Right lobe of liver (tissue), 6 donors: ENCODE results near the gene PTGES2. TPM values are rescaled to one million over a fixed set of nuclear protein-coding genes. Genes with fewer than 3 reads are reported as not detected.
"Not testable (repeated sequence)": the region's sequence is repeated elsewhere in the genome, so short reads cannot be mapped to it uniquely, and the experiment has no call there.

ENCODE experiments used
- ATAC-seq, 4 donors: fragments of 200-7000 bp; cut with Tn5 transposase; one replicate each; pipeline ENCODE4 v1.9.1; 2020; ENCODE audit warnings: mild to moderate bottlenecking in 4 of 4, moderate library complexity in 4 of 4
- DNase-seq, 3 donors: peaks; one replicate each; pipeline ENCODE4 v3.0.0-alpha.2; 2020
- H3K27ac ChIP-seq, 3 donors: fragments of 200-600 bp; one replicate each; pipeline ENCODE4 v1.8.0; 2022
- H3K27me3 ChIP-seq, 2 donors: fragments of 200-600 bp; one replicate each; pipeline ENCODE4 v1.8.0; 2022
- H3K36me3 ChIP-seq, 4 donors: fragments of 200-600 bp; sonication (generic) in 1 of 4; one replicate each; pipeline versions ENCODE4 v1.5.1 to v1.8.0; 2017 to 2022; ENCODE audit warnings: control low read depth in 1 of 4
- H3K4me1 ChIP-seq, 4 donors: fragments of 200-600 bp; sonication (generic) in 1 of 4; one replicate each; pipeline versions ENCODE4 v1.5.1 to v1.8.0; 2017 to 2022; ENCODE audit warnings: control low read depth in 1 of 4
- H3K4me3 ChIP-seq, 3 donors: fragments of 200-600 bp; one replicate each; pipeline ENCODE4 v1.8.0; 2022
- H3K9me3 ChIP-seq, 4 donors: fragments of 200-600 bp; sonication (generic) in 1 of 4; one replicate each; pipeline versions ENCODE4 v1.5.1 to v1.8.0; 2017 to 2022; ENCODE audit warnings: control low read depth in 1 of 4
- CTCF ChIP-seq, 4 donors: fragments of 200-600 bp in 3 of 4; fragments of 450-650 bp in 1 of 4; IDR thresholded peaks; one replicate each; pipeline versions ENCODE4 v1.5.1 to v1.8.0; 2016 to 2022; ENCODE audit warnings: antibody characterized with exemption in 4 of 4, mild to moderate bottlenecking in 2 of 4
- POLR2A ChIP-seq: fragments of 450-650 bp; IDR thresholded peaks from one replicate; pipeline ENCODE4 v1.6.1; 2017; ENCODE audit warnings: antibody characterized with exemption, mild to moderate bottlenecking
- WGBS: methylation state at CpG from one replicate; pipeline ENCODE4 v1.1.6; 2018; ENCODE audit warnings: low coverage, low lambda C conversion rate; ENCODE audit not compliant: insufficient coverage; ENCODE audit errors: missing lambda C conversion rate; 5-methylcytosine and 5-hydroxymethylcytosine counted together
- intact Hi-C, 2 donors: fragments of 100-400 bp; cut with DNase I; formaldehyde crosslinking; loops; one replicate each; pipeline versions ENCODE4 v1.11.2 to v1.14.1; 2022
- total RNA-seq, 6 experiments: library from RNA; depleted of rRNA in 2 of 6; stranded (reverse); fragments of >200 nt in 2 of 6; fragmentation: NEBNext Ultra II Directional in 3 of 6; extraction: Animal tissue kit (Norgen Biotek cat#: 25700) in 3 of 6; gene quantifications; one replicate each; pipeline versions ENCODE4 v1.1.0 to v1.2.4, GENCODE V29; 2016 to 2023
- donor health status: DM: no; HTN: yes; CAD: no.
- donor health status: DM: no; HTN: no; CAD: no.
- donor health status: DM: no; HTN: no; CAD: no.
- donor health status: DM: no; HTN: yes; CAD: no.
- donor health status: DM: no; HTN: yes; CAD: no.

Gene PTGES2
- total RNA-seq, 6 experiments from 2014 or later, result 27.2 to 67.2 (median 30.5) TPM

DNA sequence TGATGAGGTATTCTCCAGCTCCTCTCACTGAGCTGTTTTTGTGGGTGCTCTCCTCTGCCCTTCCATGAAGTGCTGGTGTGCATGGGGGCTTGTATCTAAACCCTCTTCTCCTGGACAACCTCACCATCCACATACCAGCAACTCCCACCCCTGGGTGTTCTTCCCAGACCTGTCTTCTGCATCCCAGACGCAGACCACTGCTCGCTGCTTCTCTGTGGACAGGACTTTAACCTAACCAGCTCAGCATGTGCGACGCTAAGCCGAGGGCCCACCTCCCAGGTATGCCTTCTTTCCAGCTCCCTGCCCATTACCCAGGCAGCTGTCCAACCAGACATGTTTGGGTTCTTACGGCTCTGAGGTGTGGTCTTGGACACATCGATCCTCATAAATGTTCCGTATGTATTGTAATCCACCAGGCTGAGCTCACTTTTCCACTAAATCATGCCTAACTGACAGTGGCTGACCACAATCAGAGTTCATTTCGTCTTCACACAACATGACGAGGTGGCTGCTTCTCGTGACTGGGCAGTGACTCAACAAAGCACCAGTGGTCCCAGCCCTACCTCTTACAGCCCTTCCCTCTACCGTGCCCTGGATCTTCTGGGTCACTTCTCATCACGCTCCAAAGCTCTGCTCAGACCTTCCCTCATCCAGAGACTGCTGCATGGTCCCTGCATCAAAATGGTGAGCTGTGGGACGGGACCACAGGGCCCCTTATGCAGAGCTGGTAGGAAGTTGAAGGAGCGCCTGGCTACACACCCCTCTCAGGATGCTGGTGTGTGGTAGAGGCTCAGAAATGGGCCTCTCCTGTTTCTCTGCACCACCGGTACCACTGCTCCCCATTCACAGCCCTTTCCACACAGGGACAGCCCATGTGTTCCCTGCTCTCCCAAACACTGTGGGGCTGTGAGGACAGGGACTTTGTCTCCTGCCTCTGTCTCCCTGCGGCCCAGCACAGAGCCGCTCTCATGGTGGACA lies 9.6 kb upstream of the PTGES2 start:
- Histone ChIP-seq H3K27me3 (no peaks in the 10 kb centered on the region), H3K36me3 (no peaks in the 10 kb centered on the region), H3K4me3 (no peak overlapping the region), H3K27ac (no peak overlapping the region), H3K9me3 (no peaks in the 10 kb centered on the region), H3K4me1 (no peaks in the 10 kb centered on the region)
- WGBS, result 83% methylated on average over 11 of the region's 18 CpGs
- peak; percentile 8 to 42 (median 40) for DNase-seq
- peak in 3 of 4 donors; percentile 7 to 10 (median 10) for ATAC-seq
- TF ChIP-seq POLR2A (no peak), CTCF (IDR thresholded peaks at IDR 0.05) (no peak)
- intact Hi-C loops, result no loop called here

DNA sequence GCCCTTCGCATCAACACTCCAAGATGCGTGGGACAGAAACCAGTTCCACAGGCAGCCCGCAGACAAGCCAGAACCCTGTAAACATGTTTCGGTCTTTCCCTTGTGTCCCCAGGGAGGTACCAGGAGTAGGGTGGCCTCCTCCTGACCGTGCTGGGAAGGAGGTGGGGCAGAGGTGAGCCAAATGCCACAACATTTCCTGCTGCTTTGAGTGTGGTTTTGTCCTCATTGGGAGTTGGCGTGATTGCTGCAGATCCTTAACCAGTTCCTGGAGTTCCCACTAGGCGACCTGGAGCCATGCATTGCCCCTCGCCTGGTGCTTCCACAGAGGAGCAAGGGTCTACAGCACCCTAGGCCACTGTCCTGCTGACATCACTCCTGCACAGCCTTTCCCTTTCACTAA lies 8.0 kb upstream of the PTGES2 start:
- ATAC-seq, result not testable (repeated sequence)

GRCh38 chr9:128132139-128132538 lies 4.6 kb upstream of the PTGES2 start:
- H3K27ac ChIP-seq, H3K4me3 ChIP-seq, intact Hi-C loops, H3K4me1 ChIP-seq, H3K36me3 ChIP-seq, ATAC-seq, H3K27me3 ChIP-seq, H3K9me3 ChIP-seq: not testable (repeated sequence)
- peak; percentile 24 to 43 (median 38) for DNase-seq
- WGBS, result 50% methylated on average over 4 of the region's 8 CpGs

More for the DNA sequence above, 8.0 kb upstream of the PTGES2 start:
- H3K36me3 ChIP-seq, H3K4me3 ChIP-seq, H3K9me3 ChIP-seq, H3K27ac ChIP-seq, intact Hi-C loops, H3K4me1 ChIP-seq, H3K27me3 ChIP-seq: not testable (repeated sequence)
- 86% methylated on average over 2 of the region's 8 CpGs for WGBS
- DNase-seq, result peak in 2 of 3 donors; percentile 3 to 26

DNA sequence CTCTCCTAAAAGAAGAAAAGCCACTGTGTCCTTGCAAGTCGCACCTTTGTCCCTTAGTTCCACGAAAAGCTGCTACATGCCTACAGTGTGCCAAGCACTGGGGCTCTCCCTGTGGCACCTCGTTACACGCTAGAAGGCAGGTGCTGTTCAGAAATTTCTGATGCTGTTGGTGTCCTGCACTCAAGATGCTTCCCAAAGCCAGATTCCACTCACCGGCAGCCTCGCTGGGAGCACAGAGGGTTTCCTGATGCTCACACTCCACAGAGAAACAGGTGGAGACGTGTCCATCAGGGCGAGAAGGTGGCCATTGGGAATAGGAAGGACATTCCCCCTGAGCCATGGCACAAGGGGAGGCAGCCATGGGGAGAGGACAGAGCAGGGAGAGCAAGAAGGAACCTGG lies 3.8 kb upstream of the PTGES2 start:
- H3K36me3 ChIP-seq, H3K4me3 ChIP-seq, H3K27me3 ChIP-seq, intact Hi-C loops, H3K27ac ChIP-seq, ATAC-seq, H3K9me3 ChIP-seq: not testable (repeated sequence)
- peak in 2 of 3 donors; percentile 12 to 35 for DNase-seq
- H3K4me1 ChIP-seq, result peaks cover 0 to 14% (median 5%) of the 10 kb centered on the region in 4 donors
- WGBS, result 80% methylated on average over 5 of the region's 8 CpGs

DNA sequence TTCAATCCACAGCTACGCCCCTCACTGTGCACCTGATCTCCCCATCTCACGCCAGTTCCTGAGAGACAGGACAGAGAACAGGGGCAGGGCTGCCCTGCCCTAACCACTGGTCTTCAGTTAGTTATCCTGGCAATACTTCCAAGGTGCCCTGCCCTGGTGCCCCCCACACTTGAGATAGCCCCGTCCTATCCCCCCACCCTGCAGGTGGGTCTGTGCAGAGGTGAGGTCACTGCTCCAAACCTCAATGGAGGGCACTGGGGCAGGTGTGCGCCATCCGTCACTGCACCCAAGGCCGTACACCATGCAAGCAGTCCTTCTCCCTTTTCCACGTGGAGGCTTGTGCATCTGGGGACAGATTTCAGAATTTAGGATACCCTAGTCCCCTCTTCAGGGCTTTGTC lies 3.1 kb upstream of the PTGES2 start:
- H3K27ac ChIP-seq, H3K4me3 ChIP-seq, H3K9me3 ChIP-seq, intact Hi-C loops, ATAC-seq, H3K27me3 ChIP-seq, H3K36me3 ChIP-seq: not testable (repeated sequence)
- H3K4me1 ChIP-seq, result peaks cover 0 to 20% (median 9%) of the 10 kb centered on the region in 4 donors
- WGBS, result 65% methylated on average over 6 of the region's 7 CpGs
- DNase-seq, result peak; percentile 12 to 22 (median 16)

- H3K36me3 ChIP-seq, intact Hi-C loops, H3K27ac ChIP-seq, ATAC-seq, H3K4me3 ChIP-seq, H3K27me3 ChIP-seq, H3K9me3 ChIP-seq: not testable (repeated sequence)
- peak in 3 of 4 donors; percentile 41 to 47 (median 45) for TF ChIP-seq CTCF (IDR thresholded peaks at IDR 0.05)
- DNase-seq, result peak; percentile 44 to 69 (median 54)
- H3K4me1 ChIP-seq, result peaks cover 0 to 22% (median 11%) of the 10 kb centered on the region in 4 donors
- WGBS, result 46% methylated on average over 5 of the region's 12 CpGs
Measured at GRCh38 chr9:128129976-128130590, 2.6 kb upstream of the PTGES2 start.
